ENCODE results near the gene PSG5. TPM values are rescaled to one million over a fixed set of nuclear protein-coding genes. Genes with fewer than 3 reads are reported as not detected.
A peak's percentile ranks its signal among the peaks of the same experiment; 100 is the strongest.
"Not testable (repeated sequence)": the region's sequence is repeated elsewhere in the genome, so short reads cannot be mapped to it uniquely, and the experiment has no call there.

PSG5 gene
- polyA plus RNA-seq, 1 of the 3 experiments (the other 2 are of a cell fraction), result 70.3 TPM

DNA sequence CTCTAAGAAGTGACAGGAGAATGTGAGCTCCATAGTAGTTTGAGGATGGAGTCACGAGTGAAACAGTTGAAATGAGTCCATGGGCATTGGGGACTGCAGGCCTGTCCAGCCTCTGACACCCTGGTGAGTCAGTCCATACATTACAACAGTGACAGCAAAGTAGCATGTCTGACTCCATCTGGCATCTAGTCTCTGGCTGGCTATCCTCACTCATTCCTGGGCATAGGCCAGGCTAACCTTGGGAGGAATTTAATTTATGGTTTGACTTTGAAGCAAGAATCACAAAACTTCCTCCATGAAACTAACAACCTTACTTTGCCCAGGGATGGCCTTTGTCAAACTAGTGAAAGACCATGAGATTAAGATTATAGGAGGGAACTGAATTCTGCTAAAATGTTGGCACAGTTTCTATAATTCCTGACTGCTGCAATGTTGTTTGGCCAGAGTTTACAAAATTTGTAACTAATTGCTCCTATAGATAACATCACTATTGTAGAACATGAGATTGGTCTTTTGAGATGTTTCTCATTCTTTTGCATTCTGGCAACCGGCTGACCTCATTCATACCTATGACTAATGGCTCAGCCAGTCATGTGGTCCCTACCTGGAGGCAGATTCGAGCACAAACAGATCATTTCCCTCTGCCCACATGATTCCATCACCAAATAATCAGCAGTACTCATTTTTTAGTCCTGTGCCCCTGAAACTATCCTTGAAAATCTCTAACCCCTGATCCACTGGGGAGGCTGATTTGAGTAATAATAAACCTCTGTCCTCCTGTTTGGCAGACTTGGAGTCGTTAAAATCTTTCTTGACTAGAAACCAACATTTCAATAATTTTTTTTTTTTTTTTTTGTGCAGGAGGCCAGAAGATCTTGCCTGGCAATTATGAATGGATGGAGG, 4.2 kb downstream of the PSG5 start:
- H3K79me2 ChIP-seq (ENCODE audit: insufficient read depth), result peaks cover 24% of the 10 kb centered on the region; the same call in 1 of the 2 replicates
- H3F3A ChIP-seq (replicated peaks; ENCODE audit: insufficient read depth), result peaks cover 36% of the 10 kb centered on the region
- H4K20me1 ChIP-seq (ENCODE audit: insufficient read depth); DNase-seq; H3K27me3 ChIP-seq (ENCODE audit: insufficient read depth); CTCF ChIA-PET; POLR2A ChIA-PET; H3K36me3 ChIP-seq (replicated peaks in 1 of 2; ENCODE audit: control insufficient read depth in 1 of 2, insufficient read depth in 2 of 2, low read length in 1 of 2); H3K4me3 ChIP-seq (ENCODE audit: low read depth in 2 of 2, low read length in 1 of 2); H3K9me3 ChIP-seq; H2AFZ ChIP-seq (ENCODE audit: low read depth); H3K9me2 ChIP-seq: not testable (repeated sequence)
- H3K9ac ChIP-seq, result peak overlapping the region; percentile 73
- 3% methylated on average over 4 of the region's 4 CpGs for WGBS (ENCODE audit: low lambda C conversion rate)
- peak; percentile 72; the same call in 1 of the 2 replicates for TF ChIP-seq FOSL2 (IDR thresholded peaks at IDR 0.05; ENCODE audit: borderline replicate concordance, low read depth)
- peak; percentile 25; the same call in 1 of the 2 replicates for TF ChIP-seq MEF2A (IDR thresholded peaks at IDR 0.05; ENCODE audit: borderline replicate concordance, low read depth)
- TF ChIP-seq TEAD4 (IDR thresholded peaks at IDR 0.05; ENCODE audit: borderline replicate concordance, insufficient read depth), result peak; percentile 86
- TF ChIP-seq FOXM1 (IDR thresholded peaks at IDR 0.05; ENCODE audit: low read depth), result peak; percentile 81; the same call in 1 of the 2 replicates
- TF ChIP-seq SIN3A (IDR thresholded peaks at IDR 0.05; ENCODE audit: borderline replicate concordance, low read depth, low read length), result peak; percentile 37; the same call in 1 of the 2 replicates
- TF ChIP-seq POLR2AphosphoS5 (IDR thresholded peaks at IDR 0.05; ENCODE audit: low read depth, low read length), result peak; percentile 59
- TF ChIP-seq RXRA (IDR thresholded peaks at IDR 0.05; ENCODE audit: borderline replicate concordance, low read depth), result peak; percentile 83; the same call in 1 of the 2 replicates
- TF ChIP-seq, protein P1, sequence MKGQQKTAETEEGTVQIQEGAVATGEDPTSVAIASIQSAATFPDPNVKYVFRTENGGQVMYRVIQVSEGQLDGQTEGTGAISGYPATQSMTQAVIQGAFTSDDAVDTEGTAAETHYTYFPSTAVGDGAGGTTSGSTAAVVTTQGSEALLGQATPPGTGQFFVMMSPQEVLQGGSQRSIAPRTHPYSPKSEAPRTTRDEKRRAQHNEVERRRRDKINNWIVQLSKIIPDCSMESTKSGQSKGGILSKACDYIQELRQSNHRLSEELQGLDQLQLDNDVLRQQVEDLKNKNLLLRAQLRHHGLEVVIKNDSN (IDR thresholded peaks at IDR 0.05; ENCODE audit: borderline replicate concordance, low read depth), result peak; percentile 60; the same call in 1 of the 2 replicates
- peak; percentile 88 for TF ChIP-seq NFIC (IDR thresholded peaks at IDR 0.05; ENCODE audit: borderline replicate concordance)
- TF ChIP-seq, protein P2, sequence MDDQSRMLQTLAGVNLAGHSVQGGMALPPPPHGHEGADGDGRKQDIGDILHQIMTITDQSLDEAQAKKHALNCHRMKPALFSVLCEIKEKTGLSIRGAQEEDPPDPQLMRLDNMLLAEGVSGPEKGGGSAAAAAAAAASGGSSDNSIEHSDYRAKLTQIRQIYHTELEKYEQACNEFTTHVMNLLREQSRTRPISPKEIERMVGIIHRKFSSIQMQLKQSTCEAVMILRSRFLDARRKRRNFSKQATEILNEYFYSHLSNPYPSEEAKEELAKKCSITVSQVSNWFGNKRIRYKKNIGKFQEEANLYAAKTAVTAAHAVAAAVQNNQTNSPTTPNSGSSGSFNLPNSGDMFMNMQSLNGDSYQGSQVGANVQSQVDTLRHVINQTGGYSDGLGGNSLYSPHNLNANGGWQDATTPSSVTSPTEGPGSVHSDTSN (IDR thresholded peaks at IDR 0.05), result peak; percentile 87
- TF ChIP-seq EP300 (IDR thresholded peaks at IDR 0.05; ENCODE audit: borderline replicate concordance in 1 of 2, low read depth in 1 of 2, low read length in 1 of 2), result peak in 1 of 2 experiments; percentile 84; a peak in 2 of 4 replicates
- peak; percentile 79 for TF ChIP-seq TCF12 (IDR thresholded peaks at IDR 0.05)
- peak; percentile 78 for TF ChIP-seq JUND (IDR thresholded peaks at IDR 0.05)
- TF ChIP-seq, protein P3, sequence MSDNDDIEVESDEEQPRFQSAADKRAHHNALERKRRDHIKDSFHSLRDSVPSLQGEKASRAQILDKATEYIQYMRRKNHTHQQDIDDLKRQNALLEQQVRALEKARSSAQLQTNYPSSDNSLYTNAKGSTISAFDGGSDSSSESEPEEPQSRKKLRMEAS (IDR thresholded peaks at IDR 0.05; ENCODE audit: low read depth), result peak; percentile 75
- peak overlapping the region; percentile 61 for H3K4me2 ChIP-seq
- peaks cover 0 to 22% of the 10 kb centered on the region in 2 experiments; a peak in 2 of 4 replicates for H3K4me1 ChIP-seq (ENCODE audit: control insufficient read depth in 1 of 2, insufficient read depth in 2 of 2, low read depth in 1 of 2, low read length in 1 of 2)
- H3K27ac ChIP-seq (ENCODE audit: low read depth in 2 of 2, low read length in 1 of 2), result peak overlapping the region; percentile 43 to 95; a peak in 3 of 4 replicates

Measured in SK-N-SH (cell line).